ENCODE data around the gene IKBKG. TPM values are rescaled to one million over a fixed set of nuclear protein-coding genes. Genes with fewer than 3 reads are reported as not detected.
"Not testable (repeated sequence)": the region's sequence is repeated elsewhere in the genome, so short reads cannot be mapped to it uniquely, and the experiment has no call there.

Gene IKBKG, protein sequence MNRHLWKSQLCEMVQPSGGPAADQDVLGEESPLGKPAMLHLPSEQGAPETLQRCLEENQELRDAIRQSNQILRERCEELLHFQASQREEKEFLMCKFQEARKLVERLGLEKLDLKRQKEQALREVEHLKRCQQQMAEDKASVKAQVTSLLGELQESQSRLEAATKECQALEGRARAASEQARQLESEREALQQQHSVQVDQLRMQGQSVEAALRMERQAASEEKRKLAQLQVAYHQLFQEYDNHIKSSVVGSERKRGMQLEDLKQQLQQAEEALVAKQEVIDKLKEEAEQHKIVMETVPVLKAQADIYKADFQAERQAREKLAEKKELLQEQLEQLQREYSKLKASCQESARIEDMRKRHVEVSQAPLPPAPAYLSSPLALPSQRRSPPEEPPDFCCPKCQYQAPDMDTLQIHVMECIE
- 10 to 100 TPM; 51.1 to 56.0 TPM for total RNA-seq

DNA sequence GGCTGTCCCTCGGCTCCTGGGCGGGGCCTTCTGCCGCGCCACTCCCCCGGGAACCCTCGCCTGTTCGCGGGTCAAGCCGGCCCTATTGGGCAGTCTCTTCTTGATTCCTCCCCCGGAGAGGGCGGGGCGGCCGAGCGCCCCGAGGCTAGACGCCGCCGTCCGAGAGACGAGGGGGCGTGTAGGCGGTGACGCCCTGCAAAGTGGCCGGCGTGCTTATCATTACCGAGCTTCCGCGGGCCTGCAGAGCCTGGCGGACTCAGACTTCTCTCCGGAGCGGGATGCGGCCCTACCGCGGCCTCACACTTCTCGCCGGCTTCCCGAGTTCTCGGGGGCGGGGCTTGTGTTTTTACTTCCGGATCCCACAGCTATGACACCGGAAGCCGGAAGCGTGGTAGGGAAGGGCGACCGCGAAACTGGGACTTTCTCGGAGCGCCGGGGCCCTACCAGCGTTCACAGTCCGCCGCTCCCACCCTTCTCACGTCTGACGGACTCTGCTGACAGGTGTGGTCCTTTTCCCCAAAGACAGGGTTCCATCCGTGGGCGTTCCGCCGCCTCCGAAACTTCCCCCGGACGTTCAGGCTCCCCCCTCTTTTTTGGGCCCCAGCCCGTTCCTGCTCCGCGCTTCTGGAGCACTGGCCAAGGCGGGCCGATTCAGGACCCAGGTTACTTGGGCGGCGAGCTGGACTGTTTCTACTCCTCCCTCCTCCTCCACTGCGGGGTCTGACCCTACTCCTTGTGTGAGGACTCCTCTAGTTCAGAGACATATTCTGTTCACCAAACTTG, at the start of gene IKBKG:
TSS of gene IKBKG (plus strand) at position 376 of the 783 bp plus-strand sequence. CDS start 4,383 bp downstream, outside the sequence.
- ChIA-PET CTCF (no interaction called here), POLR2A (interaction anchor here (0.7 kb wide), 1 partner anchor 114 kb away, joined by 4 read pairs; no protein-coding TSS in a partner anchor)
- peak; percentile 91 for DNase-seq
- H3K27ac Mint-ChIP-seq = peak within 1 kb of the TSS; percentile 94
- ATAC-seq = peak; percentile 84
- H3K36me3 Mint-ChIP-seq (ENCODE audit: low read depth) = peaks cover 46% of the 10 kb centered on the region
- H3K4me3 Mint-ChIP-seq = peak within 1 kb of the TSS; percentile 90
- H3K9me3 Mint-ChIP-seq (ENCODE audit: insufficient read depth) = no peaks in the 10 kb centered on the region
- H3K4me1 Mint-ChIP-seq (ENCODE audit: low read depth) = peaks cover 52% of the 10 kb centered on the region
- no peaks in the 10 kb centered on the region for H3K27me3 Mint-ChIP-seq (ENCODE audit: low read depth)

DNA sequence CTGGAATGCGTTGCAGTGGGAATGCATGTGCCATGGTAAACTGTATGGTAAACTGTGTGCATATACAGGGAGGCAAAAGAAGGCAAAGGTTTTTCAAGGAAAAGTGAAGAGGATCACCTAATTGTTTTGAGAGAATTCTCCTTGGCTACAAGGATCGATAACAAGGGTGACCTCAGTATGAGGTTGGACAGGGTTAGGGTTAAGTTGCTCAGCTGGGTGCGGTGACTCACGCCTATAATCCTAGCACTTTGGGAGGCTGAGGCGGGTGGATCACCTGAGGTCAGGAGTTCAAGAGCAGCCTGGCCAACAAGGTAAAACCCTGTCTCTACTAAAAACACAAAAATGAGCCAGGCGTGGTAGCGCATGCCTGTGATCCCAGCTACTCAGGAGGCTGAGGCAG, 46.0 kb upstream of the IKBKG start:
- H3K27ac Mint-ChIP-seq; ATAC-seq; POLR2A ChIA-PET; H3K9me3 Mint-ChIP-seq (ENCODE audit: insufficient read depth); CTCF ChIA-PET; H3K4me3 Mint-ChIP-seq; DNase-seq; H3K4me1 Mint-ChIP-seq (ENCODE audit: low read depth); H3K27me3 Mint-ChIP-seq (ENCODE audit: low read depth); H3K36me3 Mint-ChIP-seq (ENCODE audit: low read depth): not testable (repeated sequence)

DNA sequence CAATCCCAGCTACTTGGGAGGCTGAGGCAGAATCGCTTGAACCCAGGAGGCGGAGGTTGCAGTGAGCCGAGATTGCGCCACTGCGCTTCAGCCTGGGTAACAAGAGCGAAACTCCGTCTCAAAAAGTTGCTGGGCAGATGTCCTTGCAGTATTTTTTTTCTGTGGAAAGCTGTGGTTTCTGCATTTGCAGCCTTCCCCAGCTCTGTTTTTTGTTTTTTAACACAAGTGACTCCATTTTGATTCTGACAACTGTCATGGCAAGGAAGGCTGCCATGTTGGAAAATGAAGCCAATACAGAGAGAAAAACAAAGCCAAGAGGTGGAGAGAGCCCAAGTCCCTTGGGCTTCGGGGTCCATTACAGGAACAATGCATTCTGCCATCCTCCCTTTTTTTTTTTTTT, 45.3 kb upstream of the IKBKG start:
- DNase-seq = no peak
- H3K9me3 Mint-ChIP-seq (ENCODE audit: insufficient read depth) = no peaks in the 10 kb centered on the region
- peaks cover 2% of the 10 kb centered on the region for H3K27me3 Mint-ChIP-seq (ENCODE audit: low read depth)
- peaks cover 2% of the 10 kb centered on the region for H3K36me3 Mint-ChIP-seq (ENCODE audit: low read depth)
- ChIA-PET POLR2A (no interaction called here), CTCF (no interaction called here)
- no peaks in the 10 kb centered on the region for H3K4me1 Mint-ChIP-seq (ENCODE audit: low read depth)
- no peak overlapping the region for H3K27ac Mint-ChIP-seq
- no peak for ATAC-seq
- H3K4me3 Mint-ChIP-seq = no peak overlapping the region

DNA sequence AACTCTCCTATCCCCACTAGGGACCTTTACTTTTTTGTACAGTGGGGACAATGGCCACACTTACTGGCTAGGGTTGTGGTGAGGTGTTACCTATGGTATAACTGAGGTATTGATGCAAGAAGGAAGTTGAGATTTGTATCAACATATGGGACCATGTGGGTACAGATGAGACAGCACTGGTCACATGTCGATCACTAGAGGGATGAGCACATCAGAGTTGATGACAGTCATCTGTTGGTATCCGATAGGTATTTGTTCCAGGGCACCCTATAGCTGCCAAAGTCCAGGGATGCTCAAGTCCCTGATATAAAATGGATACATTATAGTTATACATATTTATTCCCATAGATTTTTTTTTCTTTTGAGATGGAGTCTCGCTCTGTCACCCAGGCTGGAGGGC, 44.4 kb upstream of the IKBKG start:
- H3K9me3 Mint-ChIP-seq (ENCODE audit: insufficient read depth) = no peaks in the 10 kb centered on the region
- ATAC-seq (no peak), DNase-seq (no peak)
- ChIA-PET CTCF (no interaction called here), POLR2A (interaction anchor here (0.7 kb wide), 1 partner anchor 25 kb away, joined by 3 read pairs; no protein-coding TSS in a partner anchor)
- H3K4me1 Mint-ChIP-seq (ENCODE audit: low read depth) = no peaks in the 10 kb centered on the region
- H3K27me3 Mint-ChIP-seq (ENCODE audit: low read depth) = peaks cover 2% of the 10 kb centered on the region
- H3K4me3 Mint-ChIP-seq = no peak overlapping the region
- H3K36me3 Mint-ChIP-seq (ENCODE audit: low read depth) = peaks cover 2% of the 10 kb centered on the region
- no peak overlapping the region for H3K27ac Mint-ChIP-seq

DNA sequence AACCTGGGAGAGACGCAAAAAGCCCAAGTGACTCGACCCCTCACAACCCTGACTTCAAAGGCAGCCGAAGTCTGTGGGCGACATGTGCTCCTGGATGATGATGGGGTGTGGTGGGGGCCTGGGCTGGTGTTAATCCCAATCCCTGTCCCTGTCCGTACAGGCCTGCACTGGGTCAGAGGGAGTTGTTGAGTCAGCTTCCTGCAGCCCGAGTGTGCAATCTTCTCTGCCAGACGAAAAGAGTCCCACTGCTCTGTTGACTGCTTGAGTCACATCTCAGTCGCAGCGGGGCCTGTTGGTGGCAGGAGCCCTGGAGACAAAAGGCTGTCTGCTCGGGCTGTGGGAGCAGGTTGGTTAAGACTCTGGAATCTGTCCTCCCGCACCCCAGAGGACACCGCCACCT, 41.7 kb upstream of the IKBKG start:
- peaks cover 18% of the 10 kb centered on the region for H3K36me3 Mint-ChIP-seq (ENCODE audit: low read depth)
- peaks cover 2% of the 10 kb centered on the region for H3K27me3 Mint-ChIP-seq (ENCODE audit: low read depth)
- DNase-seq (no peak), ATAC-seq (no peak)
- H3K27ac Mint-ChIP-seq = no peak overlapping the region
- H3K4me3 Mint-ChIP-seq = no peak overlapping the region
- H3K9me3 Mint-ChIP-seq (ENCODE audit: insufficient read depth) = no peaks in the 10 kb centered on the region
- ChIA-PET CTCF (no interaction called here), POLR2A (no interaction called here)
- H3K4me1 Mint-ChIP-seq (ENCODE audit: low read depth) = peaks cover 9% of the 10 kb centered on the region

DNA sequence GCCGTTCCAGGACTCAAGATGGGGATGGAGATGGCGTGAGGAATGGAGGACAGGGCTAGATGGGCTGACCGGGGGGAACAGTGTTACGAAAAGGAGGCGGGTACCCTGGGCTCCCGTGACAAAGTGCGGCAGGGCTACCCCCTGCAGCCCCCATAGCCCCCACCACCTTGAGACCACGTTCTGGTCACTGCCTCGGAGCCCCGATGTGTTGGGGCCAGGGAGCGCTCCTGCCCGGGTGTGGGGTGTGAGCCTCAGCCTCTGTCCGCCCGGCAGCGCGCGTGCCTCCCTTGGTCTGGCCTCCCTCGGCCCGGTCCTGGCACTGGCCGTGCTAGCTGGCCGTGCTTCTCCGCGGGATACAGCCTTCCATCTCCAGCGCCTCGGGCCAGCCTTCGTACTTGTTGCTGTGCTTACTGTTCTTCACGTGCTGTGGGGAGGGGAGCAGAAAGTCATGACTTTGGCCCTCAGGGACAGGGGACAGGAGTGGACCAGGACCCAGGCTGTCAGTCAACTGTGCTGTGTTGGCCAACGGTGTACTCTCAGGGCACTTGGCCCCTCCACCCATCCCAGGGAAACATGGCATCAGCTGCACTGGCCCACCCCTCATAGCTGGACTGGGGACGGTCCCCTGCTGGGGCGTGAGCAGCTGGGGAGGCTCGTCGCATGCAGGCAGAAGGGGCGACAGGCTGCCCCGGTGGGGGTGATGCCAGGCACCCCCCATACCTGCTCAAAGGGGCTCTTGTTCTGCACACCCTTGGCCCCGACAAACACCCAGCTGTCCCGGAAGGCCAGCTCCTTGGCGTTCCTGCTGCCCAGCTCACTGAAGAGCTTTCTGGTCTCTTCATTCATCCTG, 40.7 kb upstream of the IKBKG start:
- ChIA-PET POLR2A (no interaction called here), CTCF (no interaction called here)
- Mint-ChIP-seq H3K4me3 (no peak overlapping the region), H3K9me3 (ENCODE audit: insufficient read depth) (no peaks in the 10 kb centered on the region), H3K27ac (no peak overlapping the region), H3K36me3 (ENCODE audit: low read depth) (peaks cover 23% of the 10 kb centered on the region), H3K27me3 (ENCODE audit: low read depth) (no peaks in the 10 kb centered on the region), H3K4me1 (ENCODE audit: low read depth) (peaks cover 18% of the 10 kb centered on the region)
- ATAC-seq (no peak), DNase-seq (no peak)

DNA sequence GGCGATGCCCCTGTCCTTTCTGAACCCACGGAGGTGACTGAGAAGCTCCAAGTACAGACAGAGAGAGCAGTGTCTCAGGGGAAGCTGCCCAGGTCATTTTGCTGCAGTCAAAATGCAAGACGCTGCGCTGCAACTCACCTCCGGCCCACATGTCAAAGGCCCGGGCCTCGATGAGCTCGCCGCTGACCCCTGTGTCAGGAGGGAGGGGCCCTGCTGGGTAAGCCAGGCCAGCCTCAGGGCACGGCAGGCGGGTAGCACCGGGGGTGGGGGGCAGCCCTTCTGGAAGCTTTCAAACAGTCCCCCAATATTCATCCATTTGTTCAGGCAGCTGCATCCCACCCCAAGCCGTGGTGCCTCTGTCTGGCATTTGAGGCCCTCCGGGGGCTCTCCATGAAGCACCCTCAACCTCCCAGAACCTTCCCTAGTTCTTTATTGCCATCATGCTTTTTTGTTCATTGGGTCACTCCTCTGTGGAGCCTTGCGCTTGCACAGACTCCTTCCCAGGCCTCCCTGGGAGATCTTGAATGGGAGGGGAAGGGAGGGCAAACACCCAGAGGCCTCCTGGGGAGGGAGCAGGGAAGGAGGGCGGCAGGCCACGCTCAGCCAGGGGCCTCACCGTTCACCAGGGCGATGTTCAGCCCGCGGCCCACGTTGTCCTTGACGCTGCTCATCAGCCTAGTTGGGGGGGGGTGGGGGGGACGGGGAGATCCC, 39.6 kb upstream of the IKBKG start:
- Mint-ChIP-seq H3K27ac (no peak overlapping the region), H3K9me3 (ENCODE audit: insufficient read depth) (no peaks in the 10 kb centered on the region), H3K27me3 (ENCODE audit: low read depth) (no peaks in the 10 kb centered on the region), H3K36me3 (ENCODE audit: low read depth) (peaks cover 25% of the 10 kb centered on the region), H3K4me3 (no peak overlapping the region), H3K4me1 (ENCODE audit: low read depth) (peaks cover 29% of the 10 kb centered on the region)
- no peak for DNase-seq
- ChIA-PET CTCF (no interaction called here), POLR2A (no interaction called here)
- ATAC-seq = no peak

DNA sequence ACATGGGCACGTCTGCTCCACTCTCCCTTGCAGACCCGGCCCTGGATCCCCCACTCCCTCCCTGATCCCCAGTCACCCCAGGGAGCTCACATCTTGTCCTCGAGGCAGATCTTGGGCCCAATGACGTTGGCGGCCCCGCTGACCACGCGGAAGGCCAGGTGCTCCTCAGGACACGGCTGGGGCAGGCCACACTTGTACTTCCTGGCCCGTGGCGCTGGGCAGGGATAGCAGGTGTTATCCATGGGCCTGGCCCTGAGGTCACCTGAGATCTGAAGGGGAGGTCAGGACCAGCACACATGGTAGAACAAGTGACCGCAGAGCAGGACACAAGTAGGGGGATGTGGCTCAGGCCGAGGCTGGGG, 39.1 kb upstream of the IKBKG start:
- CTCF ChIA-PET = no interaction called here
- H3K27ac Mint-ChIP-seq = peak overlapping the region; percentile 63
- ATAC-seq (no peak), DNase-seq (no peak)
- H3K9me3 Mint-ChIP-seq (ENCODE audit: insufficient read depth) = no peaks in the 10 kb centered on the region
- peaks cover 25% of the 10 kb centered on the region for H3K36me3 Mint-ChIP-seq (ENCODE audit: low read depth)
- POLR2A ChIA-PET = no interaction called here
- no peak overlapping the region for H3K4me3 Mint-ChIP-seq
- H3K27me3 Mint-ChIP-seq (ENCODE audit: low read depth) = no peaks in the 10 kb centered on the region
- peaks cover 29% of the 10 kb centered on the region for H3K4me1 Mint-ChIP-seq (ENCODE audit: low read depth)

DNA sequence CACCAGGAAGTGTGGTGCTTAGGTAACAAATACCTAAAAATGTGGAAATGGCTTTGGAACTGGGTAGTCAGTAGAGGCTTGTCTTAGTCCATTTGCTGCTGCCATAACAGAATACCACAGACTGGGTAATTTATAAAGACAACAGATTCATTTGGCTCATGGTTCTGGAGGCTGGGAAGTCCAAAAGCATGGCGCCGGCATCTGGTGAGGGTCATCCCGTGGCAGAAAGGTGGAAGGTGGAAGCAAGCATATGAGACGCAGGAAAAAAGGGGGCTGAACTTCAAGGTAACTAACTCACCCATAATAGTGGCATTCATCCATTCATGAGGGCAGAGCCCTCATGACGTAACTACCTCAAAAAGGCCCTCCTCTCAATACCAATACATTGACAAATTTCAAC, 38.0 kb upstream of the IKBKG start:
- no peak overlapping the region for H3K4me3 Mint-ChIP-seq
- no peak for ATAC-seq
- CTCF ChIA-PET = no interaction called here

DNA sequence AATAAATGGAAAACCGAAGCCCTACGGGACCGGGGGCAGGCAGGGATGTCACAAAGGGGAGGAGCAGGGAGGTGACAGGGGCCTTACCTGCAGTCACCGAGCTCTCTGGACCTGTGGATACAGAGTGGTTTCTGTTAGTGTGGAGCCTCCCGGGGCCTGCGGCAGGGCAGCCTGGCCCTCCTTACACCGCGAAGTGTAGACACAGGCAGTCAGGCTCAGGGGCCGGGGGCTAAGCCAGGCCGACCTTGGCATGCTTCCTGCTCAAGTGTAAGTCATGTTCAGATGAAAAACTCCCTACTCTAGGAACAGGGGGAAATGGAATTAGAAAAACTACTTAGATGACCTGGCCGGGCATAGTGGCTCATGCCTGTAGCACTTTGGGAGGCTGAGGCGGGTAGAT, 35.7 kb upstream of the IKBKG start:
- Mint-ChIP-seq H3K4me3 (peak overlapping the region; percentile 42), H3K9me3 (ENCODE audit: insufficient read depth) (no peaks in the 10 kb centered on the region), H3K36me3 (ENCODE audit: low read depth) (peaks cover 32% of the 10 kb centered on the region), H3K4me1 (ENCODE audit: low read depth) (peaks cover 45% of the 10 kb centered on the region), H3K27me3 (ENCODE audit: low read depth) (no peaks in the 10 kb centered on the region), H3K27ac (peak overlapping the region; percentile 88)
- ChIA-PET POLR2A (no interaction called here), CTCF (interaction anchor here (1.6 to 1.7 kb wide), 2 partner anchors 15 to 22 kb away, joined by 4 to 5 read pairs; partner anchors contain the start of gene SLC10A3)
- ATAC-seq (no peak), DNase-seq (no peak)

More for the DNA sequence above, 38.0 kb upstream of the IKBKG start:
- H3K27ac Mint-ChIP-seq = peak overlapping the region; percentile 55
- no peaks in the 10 kb centered on the region for H3K27me3 Mint-ChIP-seq (ENCODE audit: low read depth)
- peaks cover 29% of the 10 kb centered on the region for H3K36me3 Mint-ChIP-seq (ENCODE audit: low read depth)
- DNase-seq = no peak
- POLR2A ChIA-PET = no interaction called here
- no peaks in the 10 kb centered on the region for H3K9me3 Mint-ChIP-seq (ENCODE audit: insufficient read depth)
- H3K4me1 Mint-ChIP-seq (ENCODE audit: low read depth) = peaks cover 34% of the 10 kb centered on the region

DNA sequence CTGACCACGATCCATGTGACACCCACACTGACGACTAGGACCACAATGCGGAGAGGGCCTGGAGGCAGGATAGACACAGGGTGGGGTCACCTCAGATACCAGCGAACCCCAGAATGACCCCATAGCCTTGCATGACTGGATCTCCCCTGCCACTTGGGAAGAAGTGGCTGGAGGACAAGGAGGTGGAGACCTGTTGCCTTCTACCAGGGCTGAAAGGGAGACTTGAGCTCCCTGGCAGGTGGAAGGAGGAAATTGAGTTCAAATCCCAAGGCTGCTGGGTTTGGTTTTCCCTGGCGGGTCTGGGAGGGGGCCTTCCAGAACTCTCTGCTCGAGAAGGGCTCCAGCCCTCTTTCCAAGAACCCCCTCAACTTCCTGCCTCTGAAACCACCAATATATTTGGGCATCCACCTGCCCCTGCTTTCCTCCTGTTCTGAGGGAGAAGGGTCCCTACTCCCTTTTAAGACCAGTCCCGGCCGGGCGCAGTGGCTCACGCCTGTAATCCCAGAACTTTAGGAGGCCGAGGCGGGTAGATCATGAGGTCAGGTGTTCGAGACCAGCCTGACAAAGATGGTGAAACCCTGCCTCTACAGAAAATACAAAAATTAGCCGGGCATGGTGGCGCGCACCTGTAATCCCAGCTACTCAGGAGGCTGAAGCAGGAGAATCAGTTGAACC, 34.4 kb upstream of the IKBKG start:
- ATAC-seq (no peak), DNase-seq (no peak)
- Mint-ChIP-seq H3K4me1 (ENCODE audit: low read depth) (peaks cover 45% of the 10 kb centered on the region), H3K27ac (no peak overlapping the region), H3K36me3 (ENCODE audit: low read depth) (peaks cover 32% of the 10 kb centered on the region), H3K27me3 (ENCODE audit: low read depth) (no peaks in the 10 kb centered on the region), H3K4me3 (no peak overlapping the region), H3K9me3 (ENCODE audit: insufficient read depth) (no peaks in the 10 kb centered on the region)
- POLR2A ChIA-PET = no interaction called here
- CTCF ChIA-PET = no interaction called here

All from activated CD8-positive, alpha-beta T cell treated with anti-CD3 and anti-CD28 coated beads, Interleukin-2, amount 10 ng/mL, durations not matched to agents 7 days and 5 days (primary cell).